ENCODE data around the gene FSTL1. TPM values are rescaled to one million over a fixed set of nuclear protein-coding genes. Genes with fewer than 3 reads are reported as not detected.

FSTL1 gene
- total and polyA plus RNA-seq, 11 donors = 43.8 to 667 (median 179) TPM

DNA sequence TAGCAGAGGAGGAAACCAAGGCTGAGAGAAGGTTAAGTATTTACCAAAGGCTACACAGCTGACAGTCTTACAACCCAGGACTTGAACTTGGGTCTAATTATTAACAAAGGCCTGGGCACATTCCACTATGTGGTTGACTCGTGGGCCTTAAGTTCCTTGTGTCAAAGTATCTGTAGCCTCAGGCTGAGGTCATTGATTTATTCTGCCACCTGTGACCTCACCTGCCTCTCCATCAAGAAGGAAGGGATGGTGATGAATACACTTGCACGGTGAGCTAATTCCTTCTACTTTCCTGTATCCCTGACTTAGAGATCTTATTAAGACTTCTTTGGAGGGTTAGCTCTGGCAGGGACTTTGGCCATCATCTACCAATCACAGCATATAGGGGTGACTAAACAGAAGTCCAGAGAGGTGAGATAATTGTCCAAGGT lies 81.7 kb downstream of the FSTL1 start:
- Histone ChIP-seq H3K4me1 (no peaks in the 10 kb centered on the region), H3K27me3 (no peaks in the 10 kb centered on the region), H3K36me3 (no peaks in the 10 kb centered on the region), H3K4me3 (no peak overlapping the region), H3K9me3 (no peaks in the 10 kb centered on the region), H3K27ac (no peak overlapping the region)
- ATAC-seq (no peak), DNase-seq (no peak)
- intact Hi-C loops (cut with DNase I) = no loop called here
- 63 to 78% (median 67%) methylated on average over 2 of the region's 2 CpGs for WGBS, 4 donors
- TF ChIP-seq POLR2A (IDR thresholded peaks at IDR 0.05) = no peak
- TF ChIP-seq, protein P1, sequence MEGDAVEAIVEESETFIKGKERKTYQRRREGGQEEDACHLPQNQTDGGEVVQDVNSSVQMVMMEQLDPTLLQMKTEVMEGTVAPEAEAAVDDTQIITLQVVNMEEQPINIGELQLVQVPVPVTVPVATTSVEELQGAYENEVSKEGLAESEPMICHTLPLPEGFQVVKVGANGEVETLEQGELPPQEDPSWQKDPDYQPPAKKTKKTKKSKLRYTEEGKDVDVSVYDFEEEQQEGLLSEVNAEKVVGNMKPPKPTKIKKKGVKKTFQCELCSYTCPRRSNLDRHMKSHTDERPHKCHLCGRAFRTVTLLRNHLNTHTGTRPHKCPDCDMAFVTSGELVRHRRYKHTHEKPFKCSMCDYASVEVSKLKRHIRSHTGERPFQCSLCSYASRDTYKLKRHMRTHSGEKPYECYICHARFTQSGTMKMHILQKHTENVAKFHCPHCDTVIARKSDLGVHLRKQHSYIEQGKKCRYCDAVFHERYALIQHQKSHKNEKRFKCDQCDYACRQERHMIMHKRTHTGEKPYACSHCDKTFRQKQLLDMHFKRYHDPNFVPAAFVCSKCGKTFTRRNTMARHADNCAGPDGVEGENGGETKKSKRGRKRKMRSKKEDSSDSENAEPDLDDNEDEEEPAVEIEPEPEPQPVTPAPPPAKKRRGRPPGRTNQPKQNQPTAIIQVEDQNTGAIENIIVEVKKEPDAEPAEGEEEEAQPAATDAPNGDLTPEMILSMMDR (IDR thresholded peaks at IDR 0.05) = no peak

DNA sequence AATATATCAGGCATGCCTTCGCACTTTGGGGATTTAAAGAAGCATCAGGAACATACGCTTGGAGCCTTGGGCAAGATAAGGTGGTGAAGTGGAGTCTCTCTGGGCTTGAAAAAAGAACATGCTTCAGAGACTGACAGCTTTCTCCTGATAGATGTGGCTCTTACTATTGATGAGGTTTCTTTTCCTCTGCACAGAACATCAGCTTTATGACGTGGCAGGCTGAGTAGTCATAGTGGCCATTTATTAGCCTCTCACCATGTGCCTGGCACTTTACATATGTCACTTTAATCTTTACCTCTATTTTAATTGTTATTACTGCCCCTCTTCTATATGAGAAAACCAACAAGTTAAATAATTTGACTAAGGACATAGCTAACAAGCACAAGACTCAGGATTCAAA lies 82.6 kb downstream of the FSTL1 start:
- Histone ChIP-seq H3K4me3 (no peak overlapping the region), H3K36me3 (no peaks in the 10 kb centered on the region), H3K27ac (no peak overlapping the region), H3K27me3 (no peaks in the 10 kb centered on the region), H3K9me3 (no peaks in the 10 kb centered on the region), H3K4me1 (no peaks in the 10 kb centered on the region)
- intact Hi-C loops (cut with DNase I) = no loop called here
- TF ChIP-seq POLR2A (IDR thresholded peaks at IDR 0.05) = no peak
- TF ChIP-seq, protein P1 (IDR thresholded peaks at IDR 0.05) = no peak
- 65 to 76% (median 71%) methylated on average over 3 of the region's 3 CpGs for WGBS, 4 donors
- ATAC-seq (no peak), DNase-seq (no peak)

DNA sequence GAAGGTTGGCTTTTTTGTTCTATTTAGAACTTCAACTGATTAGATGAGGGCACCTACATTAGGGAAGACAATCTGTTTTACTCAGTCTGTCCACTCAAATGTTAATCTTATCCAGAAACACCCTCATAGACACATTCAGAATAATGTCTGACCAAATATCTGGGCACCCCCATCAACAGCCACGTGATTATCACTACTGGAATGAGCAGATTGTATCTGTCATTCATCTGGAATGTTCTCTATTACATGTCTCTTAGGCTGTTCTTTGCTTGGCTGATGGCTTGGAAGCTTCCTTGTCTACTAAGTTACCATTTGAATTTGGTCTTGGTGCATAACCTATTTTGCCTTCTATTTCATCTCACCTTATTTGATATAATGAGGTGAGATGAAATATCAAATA lies 86.0 kb downstream of the FSTL1 start:
- no peak for ATAC-seq
- TF ChIP-seq, protein P1 (IDR thresholded peaks at IDR 0.05) = no peak
- no peak for TF ChIP-seq POLR2A (IDR thresholded peaks at IDR 0.05)
- no peak for DNase-seq
- no peaks in the 10 kb centered on the region for H3K27me3 ChIP-seq
- H3K27ac ChIP-seq = no peak overlapping the region
- intact Hi-C loops (cut with DNase I) = no loop called here
- H3K36me3 ChIP-seq = no peaks in the 10 kb centered on the region
- no peak overlapping the region for H3K4me3 ChIP-seq
- WGBS, 4 donors = 0 to 20% (median 12%) methylated on average over 1 of the region's 1 CpG
- H3K9me3 ChIP-seq = no peaks in the 10 kb centered on the region
- H3K4me1 ChIP-seq = no peaks in the 10 kb centered on the region

DNA sequence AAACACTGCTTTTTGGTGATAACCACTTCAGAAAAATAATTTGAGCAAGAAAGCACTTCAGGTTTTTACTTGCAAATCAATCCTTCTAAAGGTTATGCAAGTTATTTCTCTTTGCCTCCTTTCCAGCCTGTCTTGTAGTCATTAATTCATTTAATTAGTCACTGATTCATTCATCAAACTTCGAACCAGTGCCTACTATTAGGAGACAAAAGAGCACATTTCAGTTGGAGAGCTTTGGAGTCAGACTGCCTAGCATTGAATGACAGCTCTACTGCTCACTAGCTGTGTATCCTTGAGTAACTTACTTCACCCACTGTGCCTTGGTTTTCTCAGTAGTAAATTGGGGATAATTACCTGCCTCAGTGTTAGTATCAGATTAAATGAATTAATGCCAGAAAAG lies 86.7 kb downstream of the FSTL1 start:
- Histone ChIP-seq H3K4me3 (no peak overlapping the region), H3K36me3 (no peaks in the 10 kb centered on the region), H3K9me3 (no peaks in the 10 kb centered on the region), H3K27me3 (no peaks in the 10 kb centered on the region), H3K4me1 (no peaks in the 10 kb centered on the region), H3K27ac (no peak overlapping the region)
- DNase-seq (no peak), ATAC-seq (no peak)
- 61 to 79% (median 74%) methylated on average over 1 of the region's 1 CpG for WGBS, 4 donors
- TF ChIP-seq, protein P1 (IDR thresholded peaks at IDR 0.05) = no peak
- no peak for TF ChIP-seq POLR2A (IDR thresholded peaks at IDR 0.05)
- intact Hi-C loops (cut with DNase I) = no loop called here

All from heart left ventricle (tissue), 16 donors.